ENCODE measurements around the gene BOLA1.

- TF ChIP-seq CTCF (IDR thresholded peaks at IDR 0.05): no peak
- no peak for TF ChIP-seq POLR2A (IDR thresholded peaks at IDR 0.05)
These were observed 26.9 kb downstream of the BOLA1 start for GRCh38 chr1:149926296-149926695.
